Liver (tissue), 9 donors: Measurements from ENCODE around the gene AKAP7. TPM values are rescaled to one million over a fixed set of nuclear protein-coding genes. Genes with fewer than 3 reads are reported as not detected.

Source experiments
- DNase-seq: peaks from one replicate; pipeline ENCODE4 v3.0.0-alpha.2; 2017; ENCODE audit warnings: low spot score
- H3K27ac ChIP-seq, 2 donors: one replicate each; pipeline ENCODE4 v1.7.0; 2013; ENCODE audit warnings: inconsistent platforms in 2 of 2, low read length in 2 of 2, control low read depth in 1 of 2, low read depth in 1 of 2, mild to moderate bottlenecking in 1 of 2
- H3K27me3 ChIP-seq, 4 donors: one replicate each; pipeline versions ENCODE4 v1.6.1 to v1.7.0; 2013; ENCODE audit warnings: low read length in 3 of 4, inconsistent platforms in 1 of 4, mild to moderate bottlenecking in 1 of 4, moderate library complexity in 1 of 4; ENCODE audit not compliant: control insufficient read depth in 4 of 4, insufficient read depth in 4 of 4
- H3K36me3 ChIP-seq, 4 donors: one replicate each; pipeline versions ENCODE4 v1.6.1 to v1.7.0; 2013; ENCODE audit warnings: low read length in 3 of 4, mild to moderate bottlenecking in 3 of 4, low read depth in 1 of 4, moderate library complexity in 1 of 4; ENCODE audit not compliant: control insufficient read depth in 4 of 4, insufficient read depth in 3 of 4
- H3K4me1 ChIP-seq, 4 donors: one replicate each; pipeline versions ENCODE4 v1.6.1 to v1.7.0; 2013; ENCODE audit warnings: low read length in 3 of 4, mild to moderate bottlenecking in 3 of 4, moderate library complexity in 1 of 4; ENCODE audit not compliant: control insufficient read depth in 4 of 4, insufficient read depth in 4 of 4
- H3K4me3 ChIP-seq, 3 donors: one replicate each; pipeline versions ENCODE4 v1.6.1 to v1.7.0; 2013; ENCODE audit warnings: low read length in 3 of 3, control low read depth in 1 of 3, low read depth in 1 of 3, mild to moderate bottlenecking in 1 of 3
- H3K9ac ChIP-seq, 2 donors: one replicate each; pipeline ENCODE4 v1.7.0; 2013; ENCODE audit warnings: low read length in 2 of 2, mild to moderate bottlenecking in 2 of 2, moderate library complexity in 2 of 2, control low read depth in 1 of 2, low read depth in 1 of 2
- H3K9me3 ChIP-seq, 4 donors: one replicate each; pipeline versions ENCODE4 v1.6.1 to v1.7.0; 2013; ENCODE audit warnings: low read length in 3 of 4; ENCODE audit not compliant: control insufficient read depth in 4 of 4
- ATF3 ChIP-seq: IDR thresholded peaks from 2 replicates; pipeline ENCODE4 v1.6.1; 2016; ENCODE audit warnings: antibody characterized with exemption
- CTCF ChIP-seq: fragments of 150-350 bp; IDR thresholded peaks from 2 replicates; pipeline ENCODE4 v1.5.1; 2017; ENCODE audit warnings: improper control_type of control experiment, low read depth, low read length; ENCODE audit not compliant: missing input control
- EGR1 ChIP-seq, 2 donors: IDR thresholded peaks; 2 replicates each; pipeline ENCODE4 v1.6.1; 2016 to 2018; ENCODE audit warnings: antibody characterized with exemption in 2 of 2, low read depth in 2 of 2
- FOXA1 ChIP-seq: IDR thresholded peaks from 2 replicates; pipeline ENCODE4 v1.6.1; 2016; ENCODE audit warnings: antibody characterized with exemption
- FOXA2 ChIP-seq: IDR thresholded peaks from 2 replicates; pipeline ENCODE4 v1.6.1; 2016; ENCODE audit warnings: antibody characterized with exemption
- GABPA ChIP-seq, 2 donors: IDR thresholded peaks in 1 of 2; conservative IDR thresholded peaks in 1 of 2; 2 replicates each; pipeline ENCODE4 v1.6.1; 2016; ENCODE audit warnings: antibody characterized with exemption in 2 of 2, mild to moderate bottlenecking in 1 of 2, moderate library complexity in 1 of 2
- HNF4A ChIP-seq, 2 donors: conservative IDR thresholded peaks; 2 replicates each; pipeline ENCODE4 v1.6.1; 2016; ENCODE audit warnings: antibody characterized with exemption in 2 of 2, mild to moderate bottlenecking in 2 of 2
- HNF4G ChIP-seq: IDR thresholded peaks from 2 replicates; pipeline ENCODE4 v1.6.1; 2016; ENCODE audit warnings: antibody characterized with exemption
- JUND ChIP-seq, 2 donors: IDR thresholded peaks; 2 replicates each; pipeline ENCODE4 v1.6.1; 2016; ENCODE audit warnings: antibody characterized with exemption in 2 of 2
- MAX ChIP-seq: IDR thresholded peaks from 2 replicates; pipeline ENCODE4 v1.6.1; 2016; ENCODE audit warnings: antibody characterized with exemption
- NR2F2 ChIP-seq: IDR thresholded peaks from 2 replicates; pipeline ENCODE4 v1.6.1; 2016; ENCODE audit warnings: antibody characterized with exemption
- RAD21 ChIP-seq, 2 donors: IDR thresholded peaks; 2 replicates each; pipeline ENCODE4 v1.6.1; 2016; ENCODE audit warnings: antibody characterized with exemption in 2 of 2, mild to moderate bottlenecking in 2 of 2
- REST ChIP-seq: IDR thresholded peaks from 2 replicates; pipeline ENCODE4 v1.6.1; 2016; ENCODE audit warnings: antibody characterized with exemption, mild to moderate bottlenecking
- RXRA ChIP-seq, 2 donors: IDR thresholded peaks; 2 replicates each; pipeline ENCODE4 v1.6.1; 2017 to 2018; ENCODE audit warnings: antibody characterized with exemption in 2 of 2, mild to moderate bottlenecking in 1 of 2
- SP1 ChIP-seq: IDR thresholded peaks from 2 replicates; pipeline ENCODE4 v1.6.1; 2018; ENCODE audit warnings: antibody characterized with exemption, mild to moderate bottlenecking
- TAF1 ChIP-seq: conservative IDR thresholded peaks from 2 replicates; pipeline ENCODE4 v1.6.1; 2016; ENCODE audit warnings: antibody characterized with exemption, mild to moderate bottlenecking
- YY1 ChIP-seq: IDR thresholded peaks from 2 replicates; pipeline ENCODE4 v1.6.1; 2016; ENCODE audit warnings: antibody characterized with exemption, mild to moderate bottlenecking
- ZBTB33 ChIP-seq: IDR thresholded peaks from 2 replicates; pipeline ENCODE4 v1.6.1; 2016; ENCODE audit warnings: antibody characterized with exemption
- WGBS: extraction: QIAGEN DNeasy Blood & Tissue Kit; methylation state at CpG from one replicate; pipeline ENCODE4 v1.1.7; 2013; 5-methylcytosine and 5-hydroxymethylcytosine counted together
- polyA plus RNA-seq, 2 donors: library from polyadenylated mRNA; stranded (reverse) in 1 of 2; unstranded in 1 of 2; fragments of 200-250 nt in 1 of 2; fragments of >200 nt in 1 of 2; fragmentation: Nextera tagmentation in 1 of 2; extraction: Ambion mirVana in 1 of 2; gene quantifications; one replicate each; pipeline versions ENCODE4 v1.2.1 to v1.2.3, GENCODE V29; 2013 to 2015
- total RNA-seq, 2 donors: library from RNA; depleted of rRNA; stranded (reverse); fragments of >200 nt; gene quantifications; one replicate each; pipeline ENCODE4 v1.2.3, GENCODE V29; 2014
- donor health status: healthy.
- donor health status: healthy.
- donor health status: healthy.
- donor health status: healthy.
- donor health status: healthy.

AKAP7 gene
- total and polyA plus RNA-seq, 4 donors, result 7.9 to 25.4 (median 17.7) TPM

- Histone ChIP-seq H3K4me1 (peaks cover 0 to 3% (median 0%) of the 10 kb centered on the region in 4 donors), H3K4me3 (no peak overlapping the region), H3K9me3 (no peaks in the 10 kb centered on the region), H3K27ac (no peak overlapping the region), H3K27me3 (no peaks in the 10 kb centered on the region), H3K36me3 (peaks cover 4 to 11% (median 7%) of the 10 kb centered on the region in 4 donors), H3K9ac (no peak overlapping the region)
- TF ChIP-seq HNF4G, result no peak
- no peak for TF ChIP-seq TAF1
- TF ChIP-seq GABPA (IDR thresholded peaks at IDR 0.05 in 1 of 2, conservative IDR thresholded peaks at IDR 0.05 in 1 of 2), result no peak
- no peak for TF ChIP-seq YY1
- no peak for TF ChIP-seq NR2F2
- no peak for TF ChIP-seq SP1
- TF ChIP-seq JUND (IDR thresholded peaks at IDR 0.05), result no peak
- no peak for TF ChIP-seq RXRA (IDR thresholded peaks at IDR 0.05)
- no peak for TF ChIP-seq FOXA1
- no peak for TF ChIP-seq MAX
- no peak for TF ChIP-seq FOXA2
- TF ChIP-seq ZBTB33, result no peak
- no peak for TF ChIP-seq CTCF
- TF ChIP-seq RAD21 (IDR thresholded peaks at IDR 0.05), result no peak
- TF ChIP-seq ATF3, result no peak
- TF ChIP-seq REST, result no peak
- no peak for TF ChIP-seq EGR1 (IDR thresholded peaks at IDR 0.05; ENCODE audit: low read depth in 2 of 2)
- no peak for TF ChIP-seq HNF4A (conservative IDR thresholded peaks at IDR 0.05)
- 97% methylated on average over 3 of the region's 3 CpGs for WGBS
- DNase-seq, result no peak
These were observed 26.7 kb downstream of the AKAP7 start for GRCh38 chr6:131161987-131162386.
